Stomach smooth muscle (tissue), 2 donors: ENCODE results near the gene PAK5.

Source experiments
- H3K27ac ChIP-seq: one replicate; pipeline ENCODE4 v1.7.0; 2013; ENCODE audit warnings: mild to moderate bottlenecking, low read length, inconsistent platforms
- H3K27me3 ChIP-seq, 2 donors: one replicate each; pipeline ENCODE4 v1.7.0; 2013; ENCODE audit warnings: low read length in 2 of 2; ENCODE audit not compliant: insufficient read depth in 2 of 2, control insufficient read depth in 1 of 2
- H3K36me3 ChIP-seq, 2 donors: one replicate each; pipeline ENCODE4 v1.7.0; 2013; ENCODE audit warnings: low read length in 2 of 2; ENCODE audit not compliant: control insufficient read depth in 2 of 2, insufficient read depth in 2 of 2
- H3K4me1 ChIP-seq: one replicate; pipeline ENCODE4 v1.7.0; 2013; ENCODE audit warnings: low read length; ENCODE audit not compliant: control insufficient read depth, insufficient read depth
- H3K4me3 ChIP-seq, 2 donors: one replicate each; pipeline ENCODE4 v1.7.0; 2013; ENCODE audit warnings: low read length in 2 of 2
- H3K9ac ChIP-seq, 2 donors: one replicate each; pipeline ENCODE4 v1.7.0; 2013; ENCODE audit warnings: low read length in 2 of 2, mild to moderate bottlenecking in 1 of 2
- H3K9me3 ChIP-seq, 2 donors: one replicate each; pipeline ENCODE4 v1.7.0; 2013; ENCODE audit warnings: low read length in 2 of 2; ENCODE audit not compliant: control insufficient read depth in 2 of 2
- donor health status: healthy.
- donor health status: Pancreatic carcinoma.

The PAK5 gene

GRCh38 chr20:9686866-9687265 is 152.0 kb downstream of the PAK5 start:
- peaks cover 0 to 3% of the 10 kb centered on the region in 2 donors for H3K27me3 ChIP-seq
- no peak overlapping the region for H3K9ac ChIP-seq
- H3K4me3 ChIP-seq: no peak overlapping the region
- H3K36me3 ChIP-seq: no peaks in the 10 kb centered on the region
- H3K27ac ChIP-seq: no peak overlapping the region
- H3K9me3 ChIP-seq: no peaks in the 10 kb centered on the region
- H3K4me1 ChIP-seq: no peaks in the 10 kb centered on the region

DNA sequence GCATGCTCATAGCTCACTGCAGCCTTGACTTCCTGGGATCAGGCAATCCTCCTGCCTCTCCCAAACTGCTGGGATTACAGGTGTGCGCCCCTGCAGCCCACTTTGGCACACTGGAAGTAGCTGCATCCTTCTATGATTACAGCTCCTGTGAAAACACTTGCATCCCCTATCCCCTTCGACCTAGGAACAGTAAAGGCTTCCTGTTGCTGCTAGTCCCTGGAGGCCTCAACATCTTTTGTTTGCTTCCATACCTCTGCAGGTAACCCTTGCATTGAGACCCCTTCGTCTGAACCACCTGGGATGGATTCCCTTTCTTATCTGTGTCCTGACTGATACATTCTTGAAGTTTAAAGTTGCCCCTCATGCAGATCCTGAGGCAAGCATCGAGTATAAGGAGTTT is 152.4 kb downstream of the PAK5 start:
- Histone ChIP-seq H3K9ac (no peak overlapping the region), H3K4me3 (no peak overlapping the region), H3K27me3 (peaks cover 0 to 3% of the 10 kb centered on the region in 2 donors), H3K9me3 (no peaks in the 10 kb centered on the region), H3K36me3 (no peaks in the 10 kb centered on the region), H3K4me1 (no peaks in the 10 kb centered on the region), H3K27ac (no peak overlapping the region)

- Histone ChIP-seq H3K27ac (no peak overlapping the region), H3K4me3 (no peak overlapping the region)
Measured at GRCh38 chr20:9686001-9686400, 152.9 kb downstream of the PAK5 start.

DNA sequence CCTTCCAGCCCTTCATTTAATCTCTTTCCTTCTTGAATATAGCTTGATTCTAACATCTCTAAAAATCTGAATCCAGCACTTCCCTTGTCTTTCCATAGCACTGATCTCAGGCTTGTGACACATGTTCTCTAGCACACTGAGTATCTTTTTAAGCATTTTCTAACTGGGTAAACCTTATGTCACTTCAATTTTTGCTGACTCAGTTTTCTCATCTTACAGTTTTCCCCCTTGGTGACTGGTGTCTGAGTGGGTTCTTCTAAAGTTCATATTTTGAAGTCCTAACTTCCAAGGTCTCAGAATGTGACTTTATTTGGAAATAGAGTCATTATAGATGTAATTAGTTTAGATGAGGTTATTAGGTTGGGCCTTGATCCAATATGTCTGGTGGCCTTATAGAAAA is 153.9 kb downstream of the PAK5 start:
- H3K4me3 ChIP-seq: no peak overlapping the region
- no peak overlapping the region for H3K27ac ChIP-seq
- H3K27me3 ChIP-seq: peaks cover 0 to 3% of the 10 kb centered on the region in 2 donors
- H3K4me1 ChIP-seq: no peaks in the 10 kb centered on the region
- no peaks in the 10 kb centered on the region for H3K36me3 ChIP-seq
- no peak overlapping the region for H3K9ac ChIP-seq
- no peaks in the 10 kb centered on the region for H3K9me3 ChIP-seq

More at GRCh38 chr20:9686001-9686400, 152.9 kb downstream of the PAK5 start:
- H3K9me3 ChIP-seq: no peaks in the 10 kb centered on the region
- no peaks in the 10 kb centered on the region for H3K4me1 ChIP-seq
- H3K9ac ChIP-seq: no peak overlapping the region
- H3K36me3 ChIP-seq: no peaks in the 10 kb centered on the region
- H3K27me3 ChIP-seq: peaks cover 0 to 3% of the 10 kb centered on the region in 2 donors

- Histone ChIP-seq H3K9me3 (no peaks in the 10 kb centered on the region), H3K27me3 (no peaks in the 10 kb centered on the region), H3K36me3 (no peaks in the 10 kb centered on the region), H3K9ac (no peak overlapping the region), H3K4me1 (no peaks in the 10 kb centered on the region), H3K4me3 (no peak overlapping the region), H3K27ac (no peak overlapping the region)
Measured at GRCh38 chr20:9677100-9677623, 161.7 kb downstream of the PAK5 start.

- Histone ChIP-seq H3K27ac (no peak overlapping the region), H3K36me3 (no peaks in the 10 kb centered on the region), H3K27me3 (no peaks in the 10 kb centered on the region), H3K9ac (no peak overlapping the region), H3K4me3 (no peak overlapping the region), H3K4me1 (no peaks in the 10 kb centered on the region), H3K9me3 (no peaks in the 10 kb centered on the region)
Measured at GRCh38 chr20:9672981-9673380, 165.9 kb downstream of the PAK5 start.

- Histone ChIP-seq H3K9me3 (no peaks in the 10 kb centered on the region), H3K9ac (no peak overlapping the region), H3K4me3 (no peak overlapping the region), H3K4me1 (no peaks in the 10 kb centered on the region), H3K27me3 (no peaks in the 10 kb centered on the region), H3K36me3 (no peaks in the 10 kb centered on the region), H3K27ac (no peak overlapping the region)
Measured at GRCh38 chr20:9672027-9672426, 166.8 kb downstream of the PAK5 start.

DNA sequence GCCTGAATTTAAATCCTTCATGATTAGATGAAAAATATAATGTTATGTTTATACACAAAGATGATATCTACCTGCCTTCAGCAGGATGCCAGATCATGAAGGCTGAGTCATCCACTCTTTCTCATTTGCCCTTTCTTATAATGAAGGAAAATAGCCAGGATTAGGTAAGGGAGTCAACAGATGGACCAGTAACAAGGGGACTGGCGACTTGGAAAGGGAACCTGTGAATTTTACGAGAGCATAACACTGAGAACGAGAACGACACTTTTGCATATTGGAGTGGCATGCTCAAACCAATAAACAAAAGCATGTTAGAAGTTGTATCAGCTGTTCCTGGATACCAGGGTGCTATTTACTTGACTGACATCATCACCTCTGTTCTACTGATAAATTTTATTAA is 170.5 kb downstream of the PAK5 start:
- Histone ChIP-seq H3K27me3 (no peaks in the 10 kb centered on the region), H3K4me3 (no peak overlapping the region), H3K36me3 (no peaks in the 10 kb centered on the region), H3K9ac (no peak overlapping the region), H3K27ac (no peak overlapping the region), H3K4me1 (no peaks in the 10 kb centered on the region), H3K9me3 (no peaks in the 10 kb centered on the region)

DNA sequence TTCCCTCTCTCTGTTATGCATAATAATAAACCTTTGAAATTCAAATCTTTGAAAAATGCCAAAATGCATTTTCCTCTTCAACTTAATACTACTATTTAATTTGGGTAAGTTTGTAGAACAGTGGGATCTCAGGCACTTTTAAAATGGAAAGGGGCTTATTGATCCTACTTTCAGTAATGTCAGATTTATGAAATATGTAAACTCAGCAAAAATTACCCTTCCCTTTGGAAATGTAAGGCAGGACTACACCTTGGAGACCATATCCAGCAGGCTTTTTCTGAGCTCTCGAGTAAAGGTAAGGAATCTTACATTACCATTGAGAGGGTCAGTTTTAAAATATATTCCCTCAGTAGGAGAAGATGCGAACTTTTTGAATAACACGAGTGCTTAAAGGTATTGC is 175.5 kb downstream of the PAK5 start:
- H3K9me3 ChIP-seq: no peaks in the 10 kb centered on the region
- no peaks in the 10 kb centered on the region for H3K4me1 ChIP-seq
- no peak overlapping the region for H3K9ac ChIP-seq
- H3K36me3 ChIP-seq: no peaks in the 10 kb centered on the region
- H3K27me3 ChIP-seq: no peaks in the 10 kb centered on the region
- no peak overlapping the region for H3K27ac ChIP-seq
- no peak overlapping the region for H3K4me3 ChIP-seq

DNA sequence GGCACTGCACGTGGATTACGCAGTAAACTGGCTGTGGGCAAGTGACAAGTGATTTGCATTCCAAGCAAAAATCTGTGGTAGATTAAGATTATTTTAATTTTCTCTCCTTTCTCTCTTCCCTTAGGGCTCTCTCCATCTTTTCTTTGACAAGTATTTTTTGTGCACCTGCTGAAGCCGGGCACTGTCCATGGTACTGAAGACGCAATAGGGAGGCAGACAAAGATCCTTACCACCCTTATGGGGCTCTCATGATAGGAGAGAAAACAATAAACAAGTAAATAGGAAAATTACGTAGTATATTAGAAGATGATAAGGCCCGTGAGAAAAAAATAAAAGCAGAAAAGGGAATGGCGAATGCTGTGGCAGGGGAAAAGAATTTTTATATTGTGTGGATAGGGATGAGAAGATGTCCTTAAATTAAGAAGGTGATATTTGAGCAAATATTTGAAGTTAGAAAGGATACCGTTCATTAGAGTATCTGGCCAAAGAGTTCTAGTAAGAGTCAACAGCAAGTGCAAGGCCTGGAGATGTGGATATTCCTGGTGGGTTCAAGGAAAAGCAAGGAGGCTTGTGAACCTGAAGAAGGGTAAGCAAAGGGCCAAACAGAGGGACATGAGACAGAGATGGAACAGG is 178.5 kb downstream of the PAK5 start:
- Histone ChIP-seq H3K27ac (no peak overlapping the region), H3K4me3 (no peak overlapping the region), H3K27me3 (no peaks in the 10 kb centered on the region), H3K9ac (no peak overlapping the region), H3K9me3 (no peaks in the 10 kb centered on the region), H3K36me3 (no peaks in the 10 kb centered on the region), H3K4me1 (no peaks in the 10 kb centered on the region)

DNA sequence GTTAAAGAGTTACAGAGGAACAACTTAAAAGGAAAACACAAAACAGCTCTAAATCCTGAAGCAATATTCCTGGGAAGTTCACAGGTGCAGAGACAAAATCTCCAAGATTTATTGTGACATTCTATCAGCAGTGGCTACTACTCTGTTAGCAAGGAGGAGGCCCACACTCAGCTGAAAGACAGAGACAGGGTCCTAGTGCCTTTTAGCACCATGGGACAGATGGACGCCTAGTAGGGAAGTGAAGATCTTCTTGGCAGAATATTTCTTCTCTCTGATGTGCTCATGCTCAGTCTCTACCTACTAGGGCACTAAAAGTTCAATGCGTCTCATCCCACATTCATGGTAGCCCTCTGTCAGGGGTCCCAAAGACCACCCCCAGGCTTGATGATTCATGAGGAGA is 191.1 kb downstream of the PAK5 start:
- no peak overlapping the region for H3K27ac ChIP-seq
- H3K9me3 ChIP-seq: no peaks in the 10 kb centered on the region
- H3K4me1 ChIP-seq: no peaks in the 10 kb centered on the region
- no peak overlapping the region for H3K9ac ChIP-seq
- no peaks in the 10 kb centered on the region for H3K36me3 ChIP-seq
- H3K27me3 ChIP-seq: no peaks in the 10 kb centered on the region
- H3K4me3 ChIP-seq: no peak overlapping the region
